22Rv1 (cell line): Measurements from ENCODE around the gene ELK3.

ENCODE experiments used
- ZFX ChIP-seq: fragments of 450-650 bp; IDR thresholded peaks from 2 replicates; pipeline ENCODE4 v1.6.1; 2017; ENCODE audit warnings: antibody characterized with exemption, borderline replicate concordance
- TF ChIP-seq, protein P1 (sequence below): fragments of 450-650 bp; IDR thresholded peaks from 2 replicates; pipeline ENCODE4 v1.5.1; 2017; ENCODE audit warnings: mild to moderate bottlenecking

DNA sequence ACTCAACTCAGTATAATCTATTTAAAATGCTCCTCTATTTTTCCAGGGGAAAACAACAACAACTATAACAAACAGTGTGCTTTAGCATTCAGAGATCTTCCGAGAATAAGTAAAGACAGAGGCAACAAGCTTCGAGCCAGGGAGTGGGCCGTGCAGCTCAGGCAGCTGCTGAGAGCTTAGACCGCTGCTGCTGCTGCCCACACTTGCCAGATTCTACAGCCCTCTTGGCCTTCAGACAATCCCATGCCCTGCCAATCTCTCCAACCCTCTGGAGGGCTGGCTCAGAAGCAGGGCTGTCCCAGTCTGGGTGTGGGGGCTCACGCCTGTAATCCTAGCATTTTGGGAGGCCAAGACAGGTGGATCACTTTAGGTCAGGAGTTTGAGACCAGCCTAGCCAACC lies 23.4 kb upstream of the ELK3 start:
- no peak for TF ChIP-seq ZFX
- TF ChIP-seq, protein P1, sequence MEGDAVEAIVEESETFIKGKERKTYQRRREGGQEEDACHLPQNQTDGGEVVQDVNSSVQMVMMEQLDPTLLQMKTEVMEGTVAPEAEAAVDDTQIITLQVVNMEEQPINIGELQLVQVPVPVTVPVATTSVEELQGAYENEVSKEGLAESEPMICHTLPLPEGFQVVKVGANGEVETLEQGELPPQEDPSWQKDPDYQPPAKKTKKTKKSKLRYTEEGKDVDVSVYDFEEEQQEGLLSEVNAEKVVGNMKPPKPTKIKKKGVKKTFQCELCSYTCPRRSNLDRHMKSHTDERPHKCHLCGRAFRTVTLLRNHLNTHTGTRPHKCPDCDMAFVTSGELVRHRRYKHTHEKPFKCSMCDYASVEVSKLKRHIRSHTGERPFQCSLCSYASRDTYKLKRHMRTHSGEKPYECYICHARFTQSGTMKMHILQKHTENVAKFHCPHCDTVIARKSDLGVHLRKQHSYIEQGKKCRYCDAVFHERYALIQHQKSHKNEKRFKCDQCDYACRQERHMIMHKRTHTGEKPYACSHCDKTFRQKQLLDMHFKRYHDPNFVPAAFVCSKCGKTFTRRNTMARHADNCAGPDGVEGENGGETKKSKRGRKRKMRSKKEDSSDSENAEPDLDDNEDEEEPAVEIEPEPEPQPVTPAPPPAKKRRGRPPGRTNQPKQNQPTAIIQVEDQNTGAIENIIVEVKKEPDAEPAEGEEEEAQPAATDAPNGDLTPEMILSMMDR = no peak
